Neural cell (in vitro differentiated cells): ENCODE data around the gene GBP6.
"Not testable (repeated sequence)": the region's sequence is repeated elsewhere in the genome, so short reads cannot be mapped to it uniquely, and the experiment has no call there.

ENCODE experiments used
- POLR2AphosphoS5 ChIP-seq: IDR thresholded peaks from 2 replicates; pipeline ENCODE4 v1.6.1; 2012
- SMC3 ChIP-seq: fragments of 450-650 bp; conservative IDR thresholded peaks from 2 replicates; pipeline ENCODE4 v1.6.1; 2014; ENCODE audit warnings: antibody characterized with exemption, mild to moderate bottlenecking, moderate library complexity; ENCODE audit not compliant: poor library complexity
- TAF1 ChIP-seq: IDR thresholded peaks from 2 replicates; pipeline ENCODE4 v1.6.1; 2012; ENCODE audit warnings: low read depth
- TF ChIP-seq, protein P1 (sequence below): fragments of 450-650 bp; IDR thresholded peaks from 2 replicates; pipeline ENCODE4 v1.5.1; 2014; ENCODE audit warnings: antibody characterized with exemption, mild to moderate bottlenecking, moderate library complexity; ENCODE audit not compliant: poor library complexity, severe bottlenecking
- TF ChIP-seq, protein P2 (sequence below): IDR thresholded peaks from 2 replicates; pipeline ENCODE4 v1.6.1; 2012; ENCODE audit warnings: borderline replicate concordance

DNA sequence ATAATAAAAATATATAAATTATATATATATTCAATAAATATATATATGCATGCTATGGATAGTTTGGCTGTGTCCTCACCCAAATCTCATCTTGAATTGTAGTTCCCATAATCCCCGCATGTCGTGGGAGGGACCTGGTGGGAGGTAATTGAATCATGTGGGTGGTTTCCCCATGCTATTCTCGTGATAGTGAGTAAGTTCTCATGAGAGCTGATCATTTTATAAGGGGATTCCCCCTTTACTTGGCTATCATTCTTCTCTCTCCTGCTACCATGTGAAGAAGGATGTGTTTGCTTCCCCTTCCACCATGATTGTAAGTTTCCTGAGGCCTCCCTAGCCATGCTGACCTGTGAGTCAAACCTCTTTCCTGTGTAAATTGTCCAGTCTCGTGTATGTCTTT is 10.0 kb downstream of the GBP6 start:
- TF ChIP-seq, protein P1, sequence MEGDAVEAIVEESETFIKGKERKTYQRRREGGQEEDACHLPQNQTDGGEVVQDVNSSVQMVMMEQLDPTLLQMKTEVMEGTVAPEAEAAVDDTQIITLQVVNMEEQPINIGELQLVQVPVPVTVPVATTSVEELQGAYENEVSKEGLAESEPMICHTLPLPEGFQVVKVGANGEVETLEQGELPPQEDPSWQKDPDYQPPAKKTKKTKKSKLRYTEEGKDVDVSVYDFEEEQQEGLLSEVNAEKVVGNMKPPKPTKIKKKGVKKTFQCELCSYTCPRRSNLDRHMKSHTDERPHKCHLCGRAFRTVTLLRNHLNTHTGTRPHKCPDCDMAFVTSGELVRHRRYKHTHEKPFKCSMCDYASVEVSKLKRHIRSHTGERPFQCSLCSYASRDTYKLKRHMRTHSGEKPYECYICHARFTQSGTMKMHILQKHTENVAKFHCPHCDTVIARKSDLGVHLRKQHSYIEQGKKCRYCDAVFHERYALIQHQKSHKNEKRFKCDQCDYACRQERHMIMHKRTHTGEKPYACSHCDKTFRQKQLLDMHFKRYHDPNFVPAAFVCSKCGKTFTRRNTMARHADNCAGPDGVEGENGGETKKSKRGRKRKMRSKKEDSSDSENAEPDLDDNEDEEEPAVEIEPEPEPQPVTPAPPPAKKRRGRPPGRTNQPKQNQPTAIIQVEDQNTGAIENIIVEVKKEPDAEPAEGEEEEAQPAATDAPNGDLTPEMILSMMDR, result not testable (repeated sequence)
- TF ChIP-seq TAF1, POLR2AphosphoS5, SMC3: not testable (repeated sequence)
- TF ChIP-seq, protein P2, sequence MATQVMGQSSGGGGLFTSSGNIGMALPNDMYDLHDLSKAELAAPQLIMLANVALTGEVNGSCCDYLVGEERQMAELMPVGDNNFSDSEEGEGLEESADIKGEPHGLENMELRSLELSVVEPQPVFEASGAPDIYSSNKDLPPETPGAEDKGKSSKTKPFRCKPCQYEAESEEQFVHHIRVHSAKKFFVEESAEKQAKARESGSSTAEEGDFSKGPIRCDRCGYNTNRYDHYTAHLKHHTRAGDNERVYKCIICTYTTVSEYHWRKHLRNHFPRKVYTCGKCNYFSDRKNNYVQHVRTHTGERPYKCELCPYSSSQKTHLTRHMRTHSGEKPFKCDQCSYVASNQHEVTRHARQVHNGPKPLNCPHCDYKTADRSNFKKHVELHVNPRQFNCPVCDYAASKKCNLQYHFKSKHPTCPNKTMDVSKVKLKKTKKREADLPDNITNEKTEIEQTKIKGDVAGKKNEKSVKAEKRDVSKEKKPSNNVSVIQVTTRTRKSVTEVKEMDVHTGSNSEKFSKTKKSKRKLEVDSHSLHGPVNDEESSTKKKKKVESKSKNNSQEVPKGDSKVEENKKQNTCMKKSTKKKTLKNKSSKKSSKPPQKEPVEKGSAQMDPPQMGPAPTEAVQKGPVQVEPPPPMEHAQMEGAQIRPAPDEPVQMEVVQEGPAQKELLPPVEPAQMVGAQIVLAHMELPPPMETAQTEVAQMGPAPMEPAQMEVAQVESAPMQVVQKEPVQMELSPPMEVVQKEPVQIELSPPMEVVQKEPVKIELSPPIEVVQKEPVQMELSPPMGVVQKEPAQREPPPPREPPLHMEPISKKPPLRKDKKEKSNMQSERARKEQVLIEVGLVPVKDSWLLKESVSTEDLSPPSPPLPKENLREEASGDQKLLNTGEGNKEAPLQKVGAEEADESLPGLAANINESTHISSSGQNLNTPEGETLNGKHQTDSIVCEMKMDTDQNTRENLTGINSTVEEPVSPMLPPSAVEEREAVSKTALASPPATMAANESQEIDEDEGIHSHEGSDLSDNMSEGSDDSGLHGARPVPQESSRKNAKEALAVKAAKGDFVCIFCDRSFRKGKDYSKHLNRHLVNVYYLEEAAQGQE, result not testable (repeated sequence)
